GM12865 (cell line): ENCODE data around the gene ZNF774.

Source experiments
- DNase-seq: peaks from one replicate; pipeline ENCODE4 v3.0.0; 2010; ENCODE audit warnings: low read depth
- H3K4me3 ChIP-seq: 2 replicates; pipeline ENCODE4 v1.5.1; 2011; ENCODE audit warnings: mild to moderate bottlenecking, low read depth, low read length, control low read depth
- CTCF ChIP-seq: IDR thresholded peaks from 2 replicates; pipeline ENCODE4 v1.5.1; 2011; ENCODE audit warnings: low read length, control low read depth, low read depth, inconsistent platforms; ENCODE audit not compliant: insufficient read depth; ENCODE audit errors: missing control alignments

Gene ZNF774

GRCh38 chr15:90396321-90396720 is 44.2 kb downstream of the ZNF774 start:
- no peak for TF ChIP-seq CTCF
- H3K4me3 ChIP-seq: no peak overlapping the region
- DNase-seq: no peak

- peak overlapping the region; percentile 41 for H3K4me3 ChIP-seq
- no peak for TF ChIP-seq CTCF
- no peak for DNase-seq
Observed at GRCh38 chr15:90400005-90400758, 48.1 kb downstream of the ZNF774 start.

GRCh38 chr15:90400759-90401314 is 48.8 kb downstream of the ZNF774 start:
- peak; percentile 91 for DNase-seq
- H3K4me3 ChIP-seq: peak overlapping the region; percentile 41
- no peak for TF ChIP-seq CTCF

- H3K4me3 ChIP-seq: no peak overlapping the region
- DNase-seq: no peak
- TF ChIP-seq CTCF: no peak
Observed at GRCh38 chr15:90401495-90401894, 49.4 kb downstream of the ZNF774 start.

GRCh38 chr15:90402223-90402622 is 50.1 kb downstream of the ZNF774 start:
- TF ChIP-seq CTCF: no peak
- no peak overlapping the region for H3K4me3 ChIP-seq
- DNase-seq: no peak

- TF ChIP-seq CTCF: no peak
- H3K4me3 ChIP-seq: no peak overlapping the region
- no peak for DNase-seq
Observed at GRCh38 chr15:90402767-90403166, 50.7 kb downstream of the ZNF774 start.
